GM19455 (cell line): Measurements from ENCODE around the gene KRTAP10-3.
"Not testable (repeated sequence)": the region's sequence is repeated elsewhere in the genome, so short reads cannot be mapped to it uniquely, and the experiment has no call there.

Experiments
- ATAC-seq: cut with Tn5 transposase; IDR thresholded peaks from one replicate; pipeline ENCODE4 v1.9.1; 2021; ENCODE audit not compliant: unreplicated experiment

The KRTAP10-3 gene

GRCh38 chr21:44590897-44591800 lies 32.6 kb upstream of the KRTAP10-3 start:
- ATAC-seq = not testable (repeated sequence)

GRCh38 chr21:44590311-44590721 lies 31.7 kb upstream of the KRTAP10-3 start:
- ATAC-seq = no peak

DNA sequence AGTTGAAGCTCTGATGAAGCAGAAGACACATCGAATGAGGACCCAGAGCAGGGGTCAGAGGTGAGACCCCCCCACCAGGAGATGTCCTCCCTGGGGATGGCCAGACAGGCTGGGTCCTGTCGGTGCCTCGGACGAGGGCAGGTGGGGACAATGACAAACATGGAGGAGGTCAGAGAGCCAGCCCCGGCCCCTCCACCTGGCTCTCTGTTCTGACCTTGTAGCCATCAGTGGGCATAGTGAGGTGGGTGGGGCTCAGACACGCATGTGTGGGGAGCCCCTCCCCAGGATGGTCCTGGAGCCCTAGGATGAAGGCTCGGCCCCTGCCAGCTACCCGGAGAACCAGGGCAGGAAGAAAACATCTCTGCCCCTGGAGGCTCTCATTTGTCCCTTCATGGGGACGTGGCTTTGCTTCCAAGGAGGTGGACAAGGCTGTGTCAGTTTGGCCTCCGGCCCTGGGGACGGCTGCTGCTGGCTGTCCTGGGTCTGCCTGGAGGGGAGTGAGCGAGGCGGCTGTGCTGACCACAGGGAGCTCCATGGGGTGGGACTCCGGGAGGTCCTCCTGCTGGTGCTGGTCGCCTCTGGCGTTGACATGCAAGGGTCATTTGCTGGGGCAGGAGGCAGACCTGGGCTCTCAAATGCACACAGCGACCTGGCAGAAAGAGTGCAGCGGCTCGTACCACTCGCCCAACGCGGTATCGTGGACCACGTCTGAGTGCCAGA lies 31.2 kb upstream of the KRTAP10-3 start:
- no peak for ATAC-seq

- ATAC-seq = no peak
Measured at GRCh38 chr21:44589094-44589493, 30.5 kb upstream of the KRTAP10-3 start.

- no peak for ATAC-seq
Measured at GRCh38 chr21:44585892-44586291, 27.3 kb upstream of the KRTAP10-3 start.

GRCh38 chr21:44583800-44584147 lies 25.2 kb upstream of the KRTAP10-3 start:
- ATAC-seq = no peak

GRCh38 chr21:44583089-44583799 lies 24.6 kb upstream of the KRTAP10-3 start:
- no peak for ATAC-seq

GRCh38 chr21:44582055-44582454 lies 23.5 kb upstream of the KRTAP10-3 start:
- ATAC-seq = no peak

DNA sequence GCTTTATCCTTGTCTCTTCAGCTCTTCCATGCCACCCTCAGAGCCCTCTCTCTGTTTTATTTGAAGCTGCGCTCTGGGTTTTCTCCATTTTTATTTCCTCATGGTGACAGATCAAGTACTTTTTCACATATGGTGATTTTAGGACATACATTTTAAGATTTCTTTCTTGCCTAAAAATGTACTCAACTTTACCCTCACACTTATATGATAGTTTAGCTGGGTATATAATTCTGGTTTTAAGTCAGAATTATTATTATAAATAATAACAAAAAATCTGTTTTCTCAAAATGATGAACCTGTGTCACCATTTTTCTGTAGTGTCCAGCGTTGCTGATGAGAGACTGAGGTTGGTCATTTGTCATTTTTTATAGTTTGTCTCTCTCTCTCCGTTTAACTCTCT lies 22.6 kb upstream of the KRTAP10-3 start:
- no peak for ATAC-seq

GRCh38 chr21:44580231-44580821 lies 21.7 kb upstream of the KRTAP10-3 start, which contains the start of gene KRTAP10-5:
Gene KRTAP10-5 (minus strand): TSS chr21:44580604. CDS start chr21:44580578, 26 bp downstream.
- ATAC-seq = not testable (repeated sequence)

DNA sequence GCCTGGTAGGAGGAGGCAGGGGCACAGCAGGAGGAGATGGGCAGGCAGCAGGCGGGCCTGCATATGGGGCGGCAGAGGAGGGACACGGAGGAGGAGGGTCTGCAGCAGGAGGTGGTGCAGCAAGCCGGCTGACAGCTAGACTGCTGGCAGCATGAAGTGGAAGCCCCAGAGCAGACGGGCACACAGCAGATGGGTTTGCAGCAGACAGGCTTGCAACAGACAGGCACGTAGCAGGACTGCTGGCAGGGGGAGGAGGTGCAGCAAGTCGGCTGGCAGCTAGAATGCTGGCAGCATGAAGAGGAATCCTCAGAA lies 21.2 kb upstream of the KRTAP10-3 start:
- no peak for ATAC-seq

GRCh38 chr21:44579056-44579832 lies 20.6 kb upstream of the KRTAP10-3 start:
- ATAC-seq = no peak

DNA sequence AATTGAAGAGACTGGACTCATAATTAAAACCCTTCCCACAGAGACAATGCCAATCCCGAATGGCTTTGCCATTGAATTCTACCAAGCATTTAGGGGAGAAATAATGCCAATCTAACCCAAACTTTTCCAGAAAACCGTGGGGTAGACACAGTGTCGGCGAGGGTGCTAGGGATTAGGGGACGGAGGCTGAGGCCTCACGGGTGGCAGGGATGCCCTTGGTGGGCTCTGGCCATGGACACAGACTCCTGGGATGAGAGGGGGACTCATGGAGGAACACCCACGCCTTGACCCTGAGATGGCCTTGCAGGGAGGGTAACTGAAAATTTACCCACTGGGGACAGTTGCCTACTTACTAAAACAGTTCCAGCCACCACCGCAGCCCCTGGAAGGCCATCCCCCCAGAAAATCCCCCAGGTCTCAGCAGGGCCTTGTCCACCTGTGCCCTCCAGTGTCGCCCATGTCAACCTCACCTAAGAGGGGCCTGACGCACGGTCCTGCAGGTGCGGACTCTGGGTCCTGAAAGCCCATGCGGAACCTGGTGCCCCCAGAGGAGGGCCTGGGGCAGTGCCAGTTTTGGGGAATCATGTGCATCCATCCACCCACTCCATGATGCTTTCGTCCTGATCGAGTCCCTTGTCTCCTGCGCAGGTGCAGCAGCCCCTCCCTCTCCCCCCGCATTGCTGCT lies 19.9 kb upstream of the KRTAP10-3 start:
- no peak for ATAC-seq

- ATAC-seq = no peak
Measured at GRCh38 chr21:44576025-44576420, 17.4 kb upstream of the KRTAP10-3 start.

- ATAC-seq = no peak
Measured at GRCh38 chr21:44575307-44576024, 16.9 kb upstream of the KRTAP10-3 start.

- no peak for ATAC-seq
Measured at GRCh38 chr21:44574457-44575306, 16.1 kb upstream of the KRTAP10-3 start.

GRCh38 chr21:44573630-44574456 lies 15.2 kb upstream of the KRTAP10-3 start, which contains the start of gene KRTAP10-4:
Gene KRTAP10-4 (plus strand): TSS chr21:44573729. CDS start chr21:44573759, 30 bp downstream.
- not testable (repeated sequence) for ATAC-seq
